H9 (cell line): ENCODE results near the gene SOHLH1. TPM values are rescaled to one million over a fixed set of nuclear protein-coding genes. Genes with fewer than 3 reads are reported as not detected.

ENCODE experiments used
- DNase-seq: peaks from one replicate; pipeline ENCODE4 v3.0.0-alpha.2; 2017
- H2AFZ ChIP-seq: one replicate; pipeline ENCODE4 v1.6.1; 2013; ENCODE audit warnings: mild to moderate bottlenecking, low read length, control low read depth, moderate library complexity
- H2AK5ac ChIP-seq: 2 replicates; pipeline ENCODE4 v1.6.1; 2013; ENCODE audit warnings: low read length, control low read depth, mixed read lengths; ENCODE audit not compliant: insufficient read length
- H2BK120ac ChIP-seq: one replicate; pipeline ENCODE4 v1.6.1; 2013; ENCODE audit warnings: low read depth, mild to moderate bottlenecking, low read length, control low read depth, inconsistent platforms; ENCODE audit not compliant: poor library complexity, severe bottlenecking
- H2BK12ac ChIP-seq: 2 replicates; pipeline ENCODE4 v1.6.1; 2013; ENCODE audit warnings: low read length, control low read depth, mixed read lengths, low read depth; ENCODE audit not compliant: insufficient read length
- H2BK15ac ChIP-seq: 2 replicates; pipeline ENCODE4 v1.6.1; 2013; ENCODE audit warnings: low read depth, low read length, control low read depth
- H2BK20ac ChIP-seq: one replicate; pipeline ENCODE4 v1.6.1; 2013; ENCODE audit warnings: low read depth, mild to moderate bottlenecking, low read length, control low read depth, inconsistent platforms; ENCODE audit not compliant: poor library complexity, severe bottlenecking
- H2BK5ac ChIP-seq: 2 replicates; pipeline ENCODE4 v1.6.1; 2013; ENCODE audit warnings: low read length, control low read depth, mixed read lengths; ENCODE audit not compliant: insufficient read length
- H3K14ac ChIP-seq: 2 replicates; pipeline ENCODE4 v1.6.1; 2013; ENCODE audit warnings: low read length, control low read depth; ENCODE audit not compliant: insufficient read depth
- H3K18ac ChIP-seq: 2 replicates; pipeline ENCODE4 v1.6.1; 2013; ENCODE audit warnings: low read depth, mild to moderate bottlenecking, mixed read lengths, low read length, control low read depth; ENCODE audit not compliant: insufficient read length
- H3K23ac ChIP-seq: 2 replicates; pipeline ENCODE4 v1.6.1; 2013; ENCODE audit warnings: low read length, control low read depth, mixed read lengths, low read depth; ENCODE audit not compliant: insufficient read length
- H3K23me2 ChIP-seq: 2 replicates; pipeline ENCODE4 v1.6.1; 2013; ENCODE audit warnings: low read depth, mild to moderate bottlenecking, mixed read lengths, low read length, control low read depth; ENCODE audit not compliant: insufficient read length, poor library complexity, severe bottlenecking
- H3K27ac ChIP-seq: 2 replicates; pipeline ENCODE4 v1.5.1; 2013; ENCODE audit warnings: low read length, control low read depth, mixed read lengths, low read depth; ENCODE audit not compliant: insufficient read length
- H3K27me3 ChIP-seq: 2 replicates; pipeline ENCODE4 v1.6.1; 2013; ENCODE audit warnings: low read length, control low read depth, inconsistent platforms; ENCODE audit not compliant: insufficient read depth
- H3K4ac ChIP-seq: 2 replicates; pipeline ENCODE4 v1.6.1; 2013; ENCODE audit warnings: low read depth, mild to moderate bottlenecking, control low read depth, inconsistent platforms, low read length, moderate library complexity
- H3K4me1 ChIP-seq: 2 replicates; pipeline ENCODE4 v1.6.1; 2013; ENCODE audit warnings: low read length, control low read depth, inconsistent platforms; ENCODE audit not compliant: insufficient read depth
- H3K4me2 ChIP-seq: 2 replicates; pipeline ENCODE4 v1.6.1; 2013; ENCODE audit warnings: low read length, control low read depth, mixed read lengths; ENCODE audit not compliant: insufficient read length, insufficient read depth
- H3K56ac ChIP-seq: 2 replicates; pipeline ENCODE4 v1.6.1; 2013; ENCODE audit warnings: low read depth, mild to moderate bottlenecking, mixed read lengths, low read length, control low read depth; ENCODE audit not compliant: insufficient read length
- H3K79me1 ChIP-seq: 2 replicates; pipeline ENCODE4 v1.6.1; 2013; ENCODE audit warnings: low read depth, mild to moderate bottlenecking, moderate library complexity, low read length, control low read depth, inconsistent platforms; ENCODE audit not compliant: insufficient read depth, poor library complexity, severe bottlenecking
- H3K79me2 ChIP-seq: 2 replicates; pipeline ENCODE4 v1.6.1; 2013; ENCODE audit warnings: low read length, control low read depth, inconsistent platforms; ENCODE audit not compliant: insufficient read depth
- H3K9ac ChIP-seq: 2 replicates; pipeline ENCODE4 v1.6.1; 2013; ENCODE audit warnings: low read length, control low read depth, mixed read lengths; ENCODE audit not compliant: insufficient read length; ENCODE audit errors: extremely low read depth
- H3K9me3 ChIP-seq: one replicate; pipeline ENCODE4 v1.6.1; 2013; ENCODE audit warnings: low read depth, low read length, inconsistent platforms; ENCODE audit not compliant: control insufficient read depth
- H3T11ph ChIP-seq: one replicate; pipeline ENCODE4 v1.6.1; 2013; ENCODE audit warnings: mild to moderate bottlenecking, low read length, control low read depth, inconsistent platforms
- H4K20me1 ChIP-seq: one replicate; pipeline ENCODE4 v1.6.1; 2013; ENCODE audit not compliant: control insufficient read depth, insufficient read length, insufficient read depth
- H4K5ac ChIP-seq: 2 replicates; pipeline ENCODE4 v1.6.1; 2013; ENCODE audit warnings: low read depth, mild to moderate bottlenecking, mixed read lengths, low read length, control low read depth; ENCODE audit not compliant: insufficient read length
- H4K8ac ChIP-seq: replicated peaks from 2 replicates; pipeline ENCODE4 v1.6.1; 2013; ENCODE audit warnings: low read length, control low read depth, mixed read lengths, low read depth; ENCODE audit not compliant: insufficient read length
- H4K91ac ChIP-seq: 2 replicates; pipeline ENCODE4 v1.6.1; 2013; ENCODE audit warnings: low read depth, mild to moderate bottlenecking, moderate library complexity, mixed read lengths, low read length, control low read depth; ENCODE audit not compliant: insufficient read length
- H3K27ac Mint-ChIP-seq, 3 experiments: 2 replicates in 2 of 3; 3 replicates in 1 of 3; pipeline ENCODE4 v1.8.0; 2020 to 2021; ENCODE audit warnings: mixed read lengths in 3 of 3, mild to moderate bottlenecking in 1 of 3, moderate library complexity in 1 of 3
- H3K27me3 Mint-ChIP-seq: 2 replicates; pipeline ENCODE4 v1.8.0; 2021; ENCODE audit warnings: low read depth, mild to moderate bottlenecking, moderate library complexity, mixed read lengths
- H3K36me3 Mint-ChIP-seq, 3 experiments: 2 replicates in 2 of 3; 3 replicates in 1 of 3; pipeline ENCODE4 v1.8.0; 2020 to 2021; ENCODE audit warnings: low read depth in 3 of 3, mixed read lengths in 3 of 3; ENCODE audit not compliant: insufficient read depth in 1 of 3
- H3K4me1 Mint-ChIP-seq, 2 experiments: 2 replicates each; pipeline ENCODE4 v1.8.0; 2020; ENCODE audit warnings: mixed read lengths in 2 of 2
- H3K4me3 Mint-ChIP-seq, 2 experiments: 2 replicates in 1 of 2; 3 replicates in 1 of 2; pipeline ENCODE4 v1.8.0; 2020 to 2021; ENCODE audit warnings: mild to moderate bottlenecking in 2 of 2, mixed read lengths in 2 of 2, moderate library complexity in 1 of 2
- H3K9me3 Mint-ChIP-seq, 2 experiments: 2 replicates in 1 of 2; 3 replicates in 1 of 2; pipeline ENCODE4 v1.8.0; 2020; ENCODE audit warnings: mild to moderate bottlenecking in 2 of 2, mixed read lengths in 2 of 2, moderate library complexity in 1 of 2
- CTCF ChIP-seq: fragments of 200-600 bp; sonication (generic); conservative IDR thresholded peaks from 3 replicates; pipeline ENCODE4 v1.8.0; 2021; ENCODE audit warnings: antibody characterized with exemption, mild to moderate bottlenecking
- whole genome bisulfite sequencing: extraction: QIAGEN DNeasy Blood & Tissue Kit; methylation state at CpG from one replicate; pipeline ENCODE4 v1.1.7; 2013; ENCODE audit warnings: missing lambda C conversion rate, low lambda C conversion rate, mixed read lengths; ENCODE audit not compliant: insufficient read length; ENCODE audit errors: extremely low coverage; 5-methylcytosine and 5-hydroxymethylcytosine counted together
- total RNA-seq: library from RNA; stranded (reverse); gene quantifications from 2 replicates; pipeline ENCODE4 v1.2.1, GENCODE V29; 2021

The SOHLH1 gene
- total RNA-seq, 1 experiment from 2014 or later, result not detected

- Histone ChIP-seq H3K56ac (no peak overlapping the region), H3K4ac (no peak overlapping the region), H2AK5ac (no peak overlapping the region), H3K14ac (no peak overlapping the region), H4K5ac (no peak overlapping the region), H2BK120ac (no peak overlapping the region), H4K91ac (no peak overlapping the region), H2BK15ac (no peak overlapping the region), H3K4me1 (no peaks in the 10 kb centered on the region), H4K8ac (no peak overlapping the region), H3T11ph (no peak overlapping the region), H3K9ac (no peak overlapping the region), H3K23me2 (peaks cover 3% of the 10 kb centered on the region), H3K79me2 (no peaks in the 10 kb centered on the region), H3K4me2 (no peak overlapping the region), H3K18ac (no peak overlapping the region), H3K23ac (no peak overlapping the region), H2AFZ (no peak overlapping the region), H3K27ac (no peak overlapping the region), H4K20me1 (no peaks in the 10 kb centered on the region), H2BK5ac (no peak overlapping the region), H2BK20ac (no peak overlapping the region), H2BK12ac (no peak overlapping the region), H3K9me3 (no peaks in the 10 kb centered on the region), H3K27me3 (peaks cover 6% of the 10 kb centered on the region; the same call in 1 of the 2 replicates), H3K79me1 (no peaks in the 10 kb centered on the region)
- WGBS, result no CpG with 5 or more reads among the region's 11 CpGs
- no peak for TF ChIP-seq CTCF
- Mint-ChIP-seq H3K27me3 (peaks cover 44% of the 10 kb centered on the region), H3K27ac (no peak overlapping the region), H3K9me3 (no peaks in the 10 kb centered on the region), H3K36me3 (no peaks in the 10 kb centered on the region), H3K4me3 (no peak overlapping the region), H3K4me1 (peaks cover 0 to 7% of the 10 kb centered on the region in 2 experiments; a peak in 2 of 4 replicates)
- DNase-seq, result no peak
Observed at GRCh38 chr9:135716045-135716444, 16.8 kb upstream of the SOHLH1 start.
